Testis (tissue), 2 donors: ENCODE measurements around the gene DSP.

Experiments
- CTCF ChIP-seq, 3 experiments: fragments of 450-650 bp in 2 of 3; fragments of 200-600 bp in 1 of 3; sonication (generic) in 1 of 3; IDR thresholded peaks; one replicate each; pipeline ENCODE4 v1.5.1; 2016 to 2019; ENCODE audit warnings: antibody characterized with exemption in 3 of 3, mild to moderate bottlenecking in 2 of 3, moderate library complexity in 1 of 3
- POLR2A ChIP-seq: fragments of 450-650 bp; IDR thresholded peaks from one replicate; pipeline ENCODE4 v1.6.1; 2017; ENCODE audit warnings: antibody characterized with exemption, mild to moderate bottlenecking, moderate library complexity

- TF ChIP-seq CTCF (IDR thresholded peaks at IDR 0.05) = no peak
- TF ChIP-seq POLR2A = no peak
Measured at GRCh38 chr6:7529141-7529540, 12.3 kb upstream of the DSP start.
